Stimulated activated CD8-positive, alpha-beta memory T cell treated with anti-CD3 and anti-CD28 coated beads, Interleukin-12 subunit alpha, Interleukin-12 subunit beta, amount 100 ng/mL, for 24 hours (primary cell): ENCODE data around the gene HDAC9.

Experiments
- DNase-seq: peaks from one replicate; pipeline ENCODE4 v3.0.0-alpha.2; 2020; ENCODE audit errors: extremely low read depth

The HDAC9 gene

DNA sequence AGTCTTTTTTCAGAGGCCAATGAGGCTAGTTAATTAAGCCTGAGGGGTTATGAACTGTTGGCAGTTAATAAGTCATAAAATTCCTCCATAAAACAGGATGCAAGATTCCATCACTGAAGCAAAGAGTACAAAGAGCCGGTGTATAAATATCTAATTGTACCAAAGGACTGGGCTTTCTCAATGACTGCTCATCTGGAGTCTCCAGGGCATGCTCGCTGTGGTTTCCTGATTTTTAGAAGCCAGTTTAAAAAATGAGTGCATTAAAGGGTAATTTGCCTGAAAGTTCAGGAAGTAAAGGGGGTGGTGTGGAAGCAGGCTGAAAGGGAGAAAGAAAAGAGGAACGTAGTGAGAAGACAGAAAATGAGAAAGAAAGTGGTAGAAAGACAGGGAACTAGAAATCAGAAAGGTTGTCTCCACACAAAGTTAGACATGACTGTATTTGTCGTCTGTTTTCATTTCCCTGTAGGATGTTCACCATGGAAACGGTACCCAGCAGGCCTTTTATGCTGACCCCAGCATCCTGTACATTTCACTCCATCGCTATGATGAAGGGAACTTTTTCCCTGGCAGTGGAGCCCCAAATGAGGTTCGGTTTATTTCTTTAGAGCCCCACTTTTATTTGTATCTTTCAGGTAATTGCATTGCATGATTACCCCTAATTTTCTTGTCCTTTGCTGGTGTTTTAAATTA is 339.6 kb downstream of the HDAC9 start:
- no peak for DNase-seq

DNA sequence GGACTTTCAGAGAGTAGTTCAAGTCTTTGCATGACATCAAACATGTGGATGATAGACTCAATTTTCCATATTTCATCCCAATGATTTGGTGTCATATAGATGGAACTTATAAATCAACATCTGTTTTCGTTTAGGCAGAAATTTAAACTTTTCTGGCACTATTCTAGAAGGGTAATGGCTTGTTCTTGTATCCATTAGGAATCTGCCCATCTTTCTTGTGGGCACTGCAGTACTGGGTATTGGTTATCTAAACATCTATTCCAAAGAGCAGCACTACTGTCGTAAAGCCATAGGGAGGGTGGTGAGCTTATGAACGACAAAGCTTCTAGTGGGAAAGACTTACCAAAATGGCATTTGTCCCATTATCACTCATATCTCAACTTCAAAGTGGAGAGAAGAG is 348.4 kb downstream of the HDAC9 start:
- no peak for DNase-seq

DNA sequence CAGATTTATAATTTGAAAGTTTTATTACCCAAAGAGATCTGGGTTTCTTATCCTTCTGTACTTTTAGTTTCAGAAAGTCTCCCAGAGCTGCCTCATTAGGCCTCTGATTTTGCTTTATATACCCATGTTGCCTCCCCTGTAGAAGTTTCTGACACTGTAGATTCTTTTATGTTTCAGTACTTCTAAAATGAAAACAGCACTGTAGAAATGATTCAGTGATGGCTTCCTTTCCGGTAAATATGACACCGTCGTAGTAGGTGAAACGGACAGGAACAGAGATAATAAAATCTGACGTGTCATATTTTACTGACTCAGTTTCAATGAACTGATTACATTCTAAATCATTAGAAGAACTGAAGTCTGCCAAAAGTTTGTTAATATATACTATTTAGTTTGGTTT is 349.2 kb downstream of the HDAC9 start:
- DNase-seq = no peak

DNA sequence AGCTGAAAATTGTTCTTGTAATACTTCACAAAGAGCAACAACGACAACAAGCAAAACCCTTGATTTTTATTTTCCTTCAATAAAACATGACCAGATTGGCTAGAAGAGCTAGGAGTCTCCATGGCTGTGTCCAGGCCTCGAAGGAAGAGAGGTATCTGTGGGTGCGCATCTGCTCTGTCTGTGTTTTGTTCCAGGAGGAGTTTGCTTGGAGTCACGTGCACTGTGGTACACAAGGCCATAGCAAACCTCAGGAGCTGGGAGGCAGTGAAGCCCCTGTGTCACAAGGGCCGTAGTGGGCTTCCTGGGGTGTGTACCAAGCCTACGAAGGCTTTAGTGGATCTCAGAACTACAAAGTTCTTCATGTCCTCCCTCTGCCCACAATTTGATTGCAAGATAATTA is 350.2 kb downstream of the HDAC9 start:
- no peak for DNase-seq

DNA sequence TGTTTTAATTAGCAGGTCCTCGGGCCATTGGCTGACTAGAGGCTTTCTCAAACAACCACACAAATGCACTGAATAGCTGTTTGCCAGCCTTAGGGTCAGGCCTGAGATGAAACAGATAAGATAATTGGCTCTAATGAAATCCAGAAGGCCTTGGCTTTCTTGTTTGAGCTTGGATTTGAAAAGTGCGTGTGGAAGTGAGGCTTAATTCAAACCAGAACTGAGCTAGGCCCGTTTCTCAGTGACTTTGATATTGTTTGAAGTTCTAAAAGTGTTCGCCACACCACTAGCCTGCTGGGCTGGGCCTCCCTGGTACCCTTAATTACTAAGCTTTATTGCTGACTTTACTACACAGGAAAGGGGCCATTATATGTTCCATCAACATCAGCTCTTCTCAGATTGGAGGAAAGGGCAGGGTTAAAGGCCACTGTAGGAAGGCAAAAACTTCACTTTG is 351.2 kb downstream of the HDAC9 start:
- DNase-seq = no peak

DNA sequence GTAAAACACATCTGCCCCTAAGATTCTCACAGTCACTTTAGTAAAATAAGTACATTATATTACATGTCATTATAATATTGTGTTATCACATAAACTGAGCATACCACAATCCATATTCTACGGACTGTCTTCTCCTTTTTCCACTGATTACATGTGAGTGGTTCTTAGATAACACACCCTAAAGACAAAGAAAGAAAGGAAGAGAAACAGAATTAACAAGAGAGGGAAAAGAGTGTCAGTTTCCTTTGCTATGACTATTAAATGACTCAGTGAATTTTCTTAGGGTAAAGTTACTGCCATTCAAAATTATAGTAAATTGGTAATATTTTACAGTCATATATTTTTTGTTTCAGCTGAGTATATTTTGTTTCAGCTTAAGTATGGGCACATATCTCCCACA is 353.6 kb downstream of the HDAC9 start:
- no peak for DNase-seq

DNA sequence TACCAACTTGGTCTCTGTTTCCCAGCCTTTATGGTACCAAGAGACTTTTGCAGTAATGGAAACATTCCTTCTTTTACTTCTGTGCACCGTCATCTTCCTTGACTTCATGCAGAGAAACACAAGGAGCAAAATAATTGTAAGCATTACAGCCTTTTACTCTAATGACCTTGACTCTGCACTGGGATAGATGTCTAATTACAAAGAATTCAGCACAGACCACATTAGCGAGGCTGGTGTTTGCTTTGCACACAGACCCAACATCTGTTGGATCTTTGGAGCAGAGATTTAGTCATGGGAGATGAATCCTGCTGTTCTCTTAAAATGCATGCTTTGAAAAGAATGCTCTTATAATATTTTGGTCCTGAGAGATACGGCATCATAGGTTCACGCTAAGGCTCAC is 360.2 kb downstream of the HDAC9 start:
- DNase-seq = no peak

DNA sequence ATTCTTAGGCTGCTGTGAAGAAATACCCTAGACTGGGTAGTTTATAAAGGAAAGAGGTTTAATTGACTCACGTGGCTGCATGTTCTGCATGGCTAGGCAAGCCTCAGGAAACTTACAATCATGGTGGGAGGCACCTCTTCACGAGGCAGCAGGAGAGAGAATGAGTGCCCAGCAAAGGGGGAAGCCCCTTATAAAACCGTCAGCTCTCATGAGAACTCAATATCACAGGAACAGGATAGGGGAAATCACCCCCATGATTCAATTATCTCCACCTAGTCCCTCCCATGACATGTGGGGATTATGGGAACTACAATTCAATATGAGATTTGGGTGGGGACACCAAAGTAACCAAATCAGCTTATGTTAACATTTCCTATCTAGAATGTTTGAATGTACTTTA is 362.7 kb downstream of the HDAC9 start:
- no peak for DNase-seq

DNA sequence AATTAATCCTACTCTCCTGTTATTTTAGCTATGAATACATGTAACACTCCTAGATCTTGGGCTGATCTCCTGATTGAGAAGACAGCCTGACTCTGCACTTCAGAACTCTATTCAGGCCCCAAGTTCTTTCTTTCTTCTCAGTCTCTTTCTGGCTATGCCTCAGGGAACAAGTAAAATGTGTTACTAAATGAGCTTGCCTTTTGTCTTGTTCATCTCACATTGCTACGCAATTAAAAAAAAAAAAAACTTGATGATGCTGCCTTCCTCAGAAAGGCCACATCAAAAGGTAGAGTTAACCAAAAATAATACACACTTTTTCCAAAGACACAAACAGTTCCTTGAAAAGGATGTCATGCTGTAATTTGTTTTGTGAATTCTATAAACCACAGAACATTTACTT is 363.8 kb downstream of the HDAC9 start:
- DNase-seq = no peak

DNA sequence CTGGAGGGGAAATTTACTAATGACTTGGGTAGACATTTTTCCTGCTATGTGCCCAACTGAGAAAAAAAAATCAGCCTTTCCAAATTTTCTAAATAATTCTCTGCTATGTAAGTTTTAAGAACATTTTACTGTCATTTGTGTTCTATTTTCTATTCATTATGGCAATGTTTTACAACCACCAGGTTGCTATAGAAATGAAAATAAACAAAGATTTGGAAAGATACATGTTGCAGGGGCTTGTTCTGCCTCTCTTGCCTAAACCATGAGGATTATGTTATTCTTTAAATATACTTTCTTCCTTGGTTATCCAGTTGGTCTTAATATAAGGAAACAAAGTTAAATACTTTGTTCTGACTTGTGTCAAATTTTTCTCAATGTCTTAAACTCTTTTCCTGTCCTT is 364.7 kb downstream of the HDAC9 start:
- DNase-seq = no peak

DNA sequence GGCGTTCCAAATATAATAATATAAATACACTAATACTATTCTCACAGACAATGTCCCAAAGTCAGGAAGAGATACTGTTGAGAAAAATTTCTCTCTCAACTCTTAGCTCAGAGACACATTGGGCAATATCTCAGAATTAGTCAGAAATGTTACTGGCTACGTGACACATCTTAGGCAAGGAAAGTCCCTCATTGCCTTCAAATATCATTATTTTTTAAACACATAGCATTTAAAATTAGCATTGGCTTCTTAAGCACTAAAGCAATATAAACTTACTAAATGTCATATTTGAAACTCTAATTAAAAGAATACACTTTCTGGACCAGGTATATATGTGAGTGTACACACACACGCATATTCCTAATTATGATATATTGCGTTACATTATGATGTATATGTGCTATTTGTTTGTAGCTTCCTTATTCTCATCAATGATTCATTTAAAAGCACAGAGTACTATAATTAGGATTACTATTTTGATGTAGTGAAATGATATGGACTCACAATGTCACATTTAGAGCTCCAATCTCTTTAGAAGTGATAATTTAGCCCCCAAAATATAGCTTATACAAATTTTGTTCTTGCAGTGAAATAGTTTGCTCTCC is 366.1 kb downstream of the HDAC9 start:
- no peak for DNase-seq

DNA sequence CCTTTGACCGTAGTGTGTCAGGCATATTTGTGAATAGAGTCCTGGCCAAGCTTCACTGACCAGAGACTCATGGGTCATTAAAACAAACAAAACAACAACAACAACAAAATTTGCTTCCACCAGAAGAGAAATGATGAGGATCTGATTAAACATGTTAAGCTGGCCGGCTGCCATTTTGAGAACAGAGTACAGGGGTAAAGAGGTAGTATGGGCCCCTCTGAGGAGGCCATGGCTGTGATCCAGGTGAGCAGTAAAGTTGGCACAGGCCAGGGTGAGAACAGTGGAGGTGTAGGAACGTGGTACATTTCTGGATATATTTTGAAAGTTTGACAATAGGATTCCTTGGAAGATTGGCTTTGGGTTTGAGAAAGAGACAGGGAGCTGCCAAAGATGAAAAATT is 369.4 kb downstream of the HDAC9 start:
- DNase-seq = no peak

DNA sequence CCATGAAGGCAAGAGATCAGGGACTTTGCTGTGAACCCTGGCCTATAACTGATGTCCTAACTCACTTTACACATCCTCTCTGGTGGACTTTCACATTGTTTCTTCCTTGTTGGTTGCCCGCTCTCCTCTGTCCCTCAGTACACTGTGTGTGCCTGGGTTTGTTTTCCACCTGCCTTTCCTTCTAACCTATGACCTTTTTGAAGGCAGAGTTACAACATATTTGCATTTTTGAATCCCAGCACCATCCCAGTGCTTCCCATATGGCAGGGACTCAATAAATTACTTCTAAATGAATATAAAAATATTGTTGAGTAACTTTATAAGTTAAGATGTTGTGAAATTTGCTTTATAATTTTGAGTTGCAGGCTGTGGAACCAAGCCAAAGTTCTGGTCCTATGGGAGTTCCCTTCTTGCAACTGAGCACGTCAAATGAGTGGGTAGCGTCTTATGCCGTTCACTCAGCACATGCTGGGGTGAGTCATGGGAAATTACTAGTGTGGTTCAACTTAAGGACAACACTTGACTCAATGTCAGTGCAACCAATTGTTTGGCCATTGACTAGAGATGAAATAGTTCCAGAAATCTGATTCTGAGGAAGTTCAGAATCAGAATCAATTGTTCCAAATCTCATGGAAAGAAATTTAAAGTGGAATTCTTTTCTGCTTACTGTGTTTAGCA is 370.9 kb downstream of the HDAC9 start:
- no peak for DNase-seq

DNA sequence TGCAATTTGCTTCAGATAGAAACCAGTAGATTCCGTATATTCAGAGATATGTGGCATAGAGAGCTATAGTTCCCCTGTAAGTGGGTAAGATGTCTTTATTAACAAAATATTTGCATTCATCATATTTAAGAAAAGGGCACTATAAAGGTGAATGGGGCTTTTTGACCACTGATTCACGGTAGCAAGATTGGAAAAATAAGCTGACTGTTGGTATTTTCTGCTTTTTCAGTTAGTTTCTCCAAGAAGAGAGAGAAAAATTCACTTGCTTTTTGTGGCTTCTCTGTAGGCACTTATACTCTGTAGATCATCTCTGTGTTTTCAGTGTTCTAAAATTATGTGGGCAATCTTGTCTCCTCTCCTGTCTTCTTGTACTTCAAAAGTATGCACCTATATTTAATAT is 376.8 kb downstream of the HDAC9 start:
- DNase-seq = no peak

DNA sequence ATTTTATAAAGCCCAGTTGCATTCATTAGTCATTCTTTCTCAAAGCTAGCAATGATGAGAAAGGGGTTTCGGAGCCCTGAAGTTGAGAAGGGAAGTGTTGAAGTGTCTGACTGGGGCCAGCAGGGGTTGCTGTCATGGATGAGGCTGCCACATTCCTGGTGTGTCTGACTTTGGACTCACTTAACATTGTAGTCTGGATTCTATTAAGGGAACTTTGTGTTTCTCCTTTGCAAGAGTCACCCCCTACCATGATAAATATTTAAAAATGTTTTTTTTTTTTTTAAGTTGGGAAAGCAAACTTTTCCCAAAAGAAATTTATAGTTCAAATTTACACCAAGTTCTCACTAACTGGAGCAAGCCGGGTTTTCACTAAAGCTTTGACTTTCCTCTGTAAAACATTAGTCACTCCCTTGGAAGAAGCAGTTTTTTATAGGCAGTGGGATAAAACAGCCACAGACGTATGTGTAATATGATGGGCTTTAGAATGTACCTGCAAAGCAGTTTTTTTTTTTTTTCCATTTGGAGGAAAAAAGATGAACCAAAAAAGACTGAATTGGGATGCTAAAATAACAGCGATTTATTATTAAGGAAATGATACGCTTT is 378.3 kb downstream of the HDAC9 start:
- no peak for DNase-seq

DNA sequence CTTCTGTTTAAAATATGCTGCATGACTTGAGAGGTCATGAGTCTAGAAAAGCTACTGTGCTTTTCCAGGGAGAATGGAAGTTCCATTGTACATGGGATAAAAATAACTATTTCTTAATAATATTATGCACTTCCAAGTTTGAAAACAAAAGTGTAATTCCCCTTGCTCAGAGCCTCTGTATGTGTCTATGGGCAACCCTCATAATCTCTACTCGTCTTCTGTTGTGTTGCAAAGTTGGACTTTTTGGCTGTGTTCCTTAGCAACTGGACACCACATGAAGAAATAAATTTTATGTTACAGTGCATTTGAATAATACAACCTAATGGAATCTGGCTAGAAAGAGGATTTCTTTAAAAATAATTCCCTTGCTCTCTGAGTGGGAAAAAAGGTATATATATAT is 379.3 kb downstream of the HDAC9 start:
- DNase-seq = no peak

DNA sequence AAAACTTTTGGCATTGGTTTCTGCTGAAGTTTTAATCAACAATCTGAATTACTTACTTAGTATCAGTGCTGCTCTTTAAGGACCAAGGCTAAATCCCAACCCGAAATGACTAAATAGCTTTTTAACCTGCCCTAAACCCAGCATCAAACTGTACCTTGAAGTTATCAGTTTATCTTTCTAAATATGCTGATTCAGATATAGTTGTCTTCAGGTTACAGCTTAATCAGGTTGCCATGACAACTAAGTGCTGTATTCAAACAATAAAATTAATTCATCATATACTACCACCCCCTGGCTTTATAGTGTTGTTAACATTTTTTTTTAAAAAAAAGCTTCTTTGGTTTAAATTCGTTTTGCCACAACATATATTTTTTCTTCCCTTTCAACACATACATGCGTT is 382.3 kb downstream of the HDAC9 start:
- no peak for DNase-seq

DNA sequence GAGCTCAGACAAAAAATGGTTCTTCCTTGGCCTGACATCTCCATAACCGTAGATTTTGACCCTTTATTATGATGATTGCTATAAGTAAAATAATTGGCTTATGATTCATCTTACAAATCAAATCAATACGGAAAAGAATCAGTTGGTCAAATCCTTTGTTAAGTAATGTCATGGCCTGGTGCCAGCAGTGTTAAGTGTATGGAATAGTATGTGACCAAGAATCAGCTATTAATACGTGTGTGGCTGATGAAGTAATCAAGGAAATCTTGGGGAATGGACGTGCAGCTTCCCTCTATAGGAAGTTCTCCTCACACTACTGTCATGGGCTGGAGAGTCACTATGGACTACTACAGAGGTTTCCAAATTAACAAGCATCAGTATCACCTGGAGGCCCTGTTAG is 391.3 kb downstream of the HDAC9 start:
- DNase-seq = no peak

DNA sequence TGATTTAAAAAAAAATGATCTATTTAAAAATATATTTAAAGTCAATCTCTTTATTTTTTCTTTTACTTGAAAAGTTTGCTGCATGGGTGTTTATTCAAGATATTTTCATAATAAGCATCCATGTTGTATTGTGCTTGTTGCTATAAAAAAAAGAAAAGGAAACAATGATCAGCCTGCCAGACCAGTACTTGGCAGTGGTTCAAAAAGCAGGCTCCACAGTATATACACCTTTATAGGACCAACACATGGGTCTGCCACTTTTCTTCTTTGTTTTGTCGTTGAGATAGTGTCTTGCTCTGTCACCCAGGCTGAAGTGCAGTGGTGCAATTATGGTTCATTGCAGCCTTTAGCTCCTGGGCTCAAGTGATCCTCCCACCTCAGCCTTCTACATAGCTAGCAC is 393.9 kb downstream of the HDAC9 start:
- DNase-seq = no peak

DNA sequence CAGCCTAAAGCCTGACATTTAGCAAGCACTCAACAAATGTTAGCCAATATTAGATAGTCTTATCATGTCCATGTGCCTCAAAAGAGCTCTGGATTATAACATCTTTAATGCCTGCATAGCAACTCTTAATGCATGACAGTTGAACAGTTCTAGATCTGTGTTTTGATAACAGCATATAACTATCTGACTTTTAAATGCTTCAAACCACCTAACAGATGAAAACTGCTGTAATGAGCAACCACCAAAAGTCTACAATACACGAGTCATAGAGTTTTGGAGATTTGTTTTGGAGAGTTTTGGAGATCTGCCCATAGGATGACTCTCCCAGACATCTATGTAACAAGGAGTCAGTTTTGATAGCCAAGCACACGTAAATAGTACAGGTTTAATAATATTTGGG is 394.6 kb downstream of the HDAC9 start:
- no peak for DNase-seq

DNA sequence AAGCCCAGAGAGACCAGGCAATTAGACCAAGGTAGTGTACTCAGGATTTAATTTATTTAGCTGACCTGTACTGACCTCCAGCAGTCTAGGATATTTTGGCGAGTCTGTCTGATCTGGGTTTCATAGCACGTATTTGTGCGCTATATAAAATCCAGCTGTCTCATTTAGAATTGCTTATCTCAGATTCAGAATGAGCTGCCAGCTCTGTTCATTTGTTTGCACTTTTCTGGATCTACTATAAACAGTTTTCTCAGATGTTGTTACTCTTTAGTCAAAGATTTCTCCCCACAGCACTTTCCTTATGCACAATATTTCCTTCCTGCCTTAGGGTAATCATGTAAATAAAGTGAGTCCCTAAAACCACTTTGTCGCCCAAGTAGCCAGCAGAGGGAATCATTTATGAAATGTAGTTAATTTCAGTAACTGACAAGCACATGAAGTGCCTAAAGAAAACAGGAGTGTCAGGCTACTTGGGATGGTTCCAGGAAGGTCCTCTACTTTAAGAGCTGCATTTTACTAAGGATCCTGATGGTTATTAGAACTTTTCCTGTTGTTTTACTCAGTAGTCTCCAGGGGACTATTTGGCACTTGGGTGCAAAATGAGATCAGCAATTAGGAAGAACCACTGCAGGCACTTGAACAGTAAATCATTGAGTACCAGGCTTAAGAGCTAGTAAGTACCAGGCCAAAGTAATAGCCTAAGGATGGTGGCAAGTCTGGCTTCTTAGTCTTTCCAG is 395.5 kb downstream of the HDAC9 start:
- DNase-seq = no peak

DNA sequence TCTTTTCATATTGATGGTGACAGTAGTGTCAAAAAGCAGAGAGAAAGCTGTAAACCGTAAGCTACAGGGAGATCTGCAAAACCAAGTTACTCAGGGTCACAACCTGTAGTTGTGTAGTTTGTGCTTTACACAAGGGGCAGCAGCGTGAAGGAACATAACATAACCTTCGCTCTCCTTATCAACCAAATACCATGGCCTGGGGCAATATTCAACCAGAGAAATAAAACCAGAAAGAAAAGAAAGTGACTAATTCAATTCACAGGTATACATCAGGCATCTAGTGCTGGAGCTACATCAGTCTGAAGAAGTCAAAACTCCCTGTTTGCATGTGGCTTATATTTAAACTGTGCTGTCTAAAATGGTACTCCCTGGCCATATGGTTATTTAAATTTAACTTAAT is 397.6 kb downstream of the HDAC9 start:
- no peak for DNase-seq
